ENCODE measurements around the gene HGFAC. TPM values are rescaled to one million over a fixed set of nuclear protein-coding genes. Genes with fewer than 3 reads are reported as not detected.

HGFAC gene
- polyA plus RNA-seq, 3 donors from 2014 or later = not detected

DNA sequence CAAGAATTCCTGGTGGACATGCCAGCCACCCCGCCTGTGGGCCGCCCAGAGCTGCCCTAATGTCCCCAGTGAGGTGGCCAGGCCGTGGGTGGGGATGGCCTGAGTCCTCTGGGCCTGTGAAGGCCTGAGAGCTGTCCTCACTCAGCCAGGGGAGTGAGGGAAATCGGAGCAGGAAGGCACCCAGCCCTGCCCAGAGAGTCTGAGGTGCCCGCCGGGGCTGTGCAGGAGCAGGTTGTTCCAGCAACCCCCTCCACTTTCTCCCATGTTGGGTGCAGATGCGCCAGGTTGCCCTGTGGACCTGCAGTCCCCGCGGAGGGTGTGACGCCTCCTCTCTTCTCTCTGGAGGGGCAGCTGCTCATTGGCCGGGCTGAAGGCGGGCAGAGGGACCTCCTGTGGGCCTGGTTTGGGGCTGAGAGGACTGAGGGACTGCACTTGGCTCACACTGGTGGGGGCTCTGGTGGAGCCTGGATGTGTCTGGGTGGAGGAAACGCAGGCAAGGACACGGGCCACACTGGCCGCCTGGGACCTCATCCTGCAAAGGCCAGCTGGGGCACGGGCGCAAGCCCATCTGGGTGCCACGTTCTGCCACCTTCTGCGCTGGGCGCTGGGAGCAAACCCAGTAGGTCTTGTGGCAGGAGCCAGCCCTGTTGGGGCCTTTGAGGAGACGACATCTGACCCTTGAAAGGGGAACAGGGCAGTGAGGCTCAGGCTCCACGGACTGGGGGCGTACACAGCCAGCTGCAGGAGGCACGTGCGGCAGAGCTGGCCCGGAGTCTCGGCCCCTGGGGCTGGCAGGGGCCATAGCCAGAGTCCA lies 35.4 kb downstream of the HGFAC start:
- DNase-seq = no peak
- H3K4me1 Mint-ChIP-seq = peaks cover 0 to 7% of the 10 kb centered on the region in 2 donors
- H3K36me3 Mint-ChIP-seq = no peaks in the 10 kb centered on the region
- H3K9me3 Mint-ChIP-seq = no peaks in the 10 kb centered on the region
- no peak overlapping the region for H3K4me3 Mint-ChIP-seq
- H3K27ac Mint-ChIP-seq = no peak overlapping the region
- H3K27me3 Mint-ChIP-seq (ENCODE audit: low read depth in 3 of 3) = peaks cover 3 to 9% (median 4%) of the 10 kb centered on the region in 3 donors

DNA sequence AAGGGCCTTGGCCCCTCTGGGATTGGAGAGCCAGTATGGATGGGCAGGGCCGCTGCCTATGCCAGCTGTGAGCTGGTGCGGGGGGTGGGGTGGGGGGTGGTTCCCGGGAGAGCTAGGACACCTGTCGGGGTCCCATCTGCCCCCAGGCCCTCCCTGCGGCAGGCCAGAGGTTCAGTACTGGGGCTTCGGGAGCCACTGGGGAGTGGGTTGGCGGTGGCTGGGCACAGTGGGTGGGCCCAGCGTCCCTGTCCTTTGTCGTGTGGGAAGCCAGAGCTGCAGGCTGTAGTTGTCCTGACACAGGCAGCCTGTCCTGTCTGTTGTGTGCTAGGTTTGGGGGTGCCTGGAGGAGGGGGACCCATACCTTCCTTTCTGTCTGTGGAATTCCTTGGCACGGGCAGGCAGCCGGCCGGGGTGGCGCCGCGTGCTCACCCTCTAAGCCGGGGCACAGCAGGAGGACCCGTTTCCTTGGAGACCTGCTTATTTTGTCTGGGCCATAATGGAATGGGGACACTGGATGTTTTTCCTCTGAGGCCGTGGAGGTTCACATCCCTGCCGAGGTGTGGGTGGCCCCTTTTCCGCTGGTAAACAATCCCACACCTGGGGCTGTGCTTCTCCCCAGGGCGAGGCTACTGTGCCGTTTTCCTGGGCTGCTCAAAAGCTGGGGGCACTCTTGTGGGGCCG lies 36.1 kb downstream of the HGFAC start:
- peaks cover 0 to 7% of the 10 kb centered on the region in 2 donors for H3K4me1 Mint-ChIP-seq
- no peak for DNase-seq
- no peak overlapping the region for H3K27ac Mint-ChIP-seq
- H3K36me3 Mint-ChIP-seq = no peaks in the 10 kb centered on the region
- no peak overlapping the region for H3K4me3 Mint-ChIP-seq
- peaks cover 3 to 9% (median 4%) of the 10 kb centered on the region in 3 donors for H3K27me3 Mint-ChIP-seq (ENCODE audit: low read depth in 3 of 3)
- no peaks in the 10 kb centered on the region for H3K9me3 Mint-ChIP-seq

DNA sequence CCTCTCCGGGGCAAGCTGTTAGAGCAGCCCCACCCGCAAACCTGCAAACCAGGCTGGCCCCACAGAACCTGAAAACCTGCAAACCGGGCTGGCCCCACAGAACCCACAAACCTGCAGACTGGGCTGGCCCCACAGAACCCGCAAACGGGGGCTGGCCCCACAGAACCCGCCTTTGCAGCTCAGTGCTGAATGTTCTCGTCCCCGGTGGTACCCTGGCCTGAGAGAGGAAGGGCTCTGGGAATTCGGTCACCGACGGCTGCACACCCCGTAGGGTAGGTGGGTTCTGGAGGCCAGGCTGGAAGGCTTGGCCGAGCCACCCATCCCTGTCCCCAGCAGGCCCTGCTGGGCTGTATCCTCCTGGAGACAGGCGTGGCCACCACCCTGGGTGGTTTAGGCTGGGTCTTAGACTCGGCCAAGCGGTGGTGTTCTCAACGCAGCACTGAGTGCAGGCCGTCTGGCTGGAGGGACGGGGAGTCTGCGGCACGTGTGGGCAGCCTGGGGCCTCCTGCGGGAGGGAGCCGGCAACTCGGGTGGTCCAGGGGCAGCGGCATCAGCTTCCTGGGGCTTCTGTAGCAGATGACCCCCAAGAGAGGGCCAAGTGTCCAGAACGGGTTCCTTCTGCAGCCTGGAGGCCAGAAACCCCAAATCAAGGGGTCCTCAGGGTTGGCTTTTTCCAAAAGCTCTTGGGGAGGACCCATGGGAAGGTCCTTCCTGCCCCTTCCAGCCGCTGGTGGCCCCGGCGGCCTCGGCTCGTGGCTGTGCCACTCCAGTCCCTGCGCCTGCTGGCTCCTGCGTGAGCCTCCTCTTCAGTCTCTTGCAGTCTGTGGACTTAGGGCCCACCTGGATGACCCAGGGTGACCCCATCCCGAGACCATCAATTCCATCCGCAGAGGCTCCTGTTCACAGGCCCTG lies 36.9 kb downstream of the HGFAC start:
- H3K4me1 Mint-ChIP-seq = peaks cover 0 to 9% of the 10 kb centered on the region in 2 donors
- no peaks in the 10 kb centered on the region for H3K9me3 Mint-ChIP-seq
- no peak for DNase-seq
- no peak overlapping the region for H3K27ac Mint-ChIP-seq
- H3K4me3 Mint-ChIP-seq = no peak overlapping the region
- H3K36me3 Mint-ChIP-seq = no peaks in the 10 kb centered on the region
- peaks cover 3 to 9% (median 4%) of the 10 kb centered on the region in 3 donors for H3K27me3 Mint-ChIP-seq (ENCODE audit: low read depth in 3 of 3)

DNA sequence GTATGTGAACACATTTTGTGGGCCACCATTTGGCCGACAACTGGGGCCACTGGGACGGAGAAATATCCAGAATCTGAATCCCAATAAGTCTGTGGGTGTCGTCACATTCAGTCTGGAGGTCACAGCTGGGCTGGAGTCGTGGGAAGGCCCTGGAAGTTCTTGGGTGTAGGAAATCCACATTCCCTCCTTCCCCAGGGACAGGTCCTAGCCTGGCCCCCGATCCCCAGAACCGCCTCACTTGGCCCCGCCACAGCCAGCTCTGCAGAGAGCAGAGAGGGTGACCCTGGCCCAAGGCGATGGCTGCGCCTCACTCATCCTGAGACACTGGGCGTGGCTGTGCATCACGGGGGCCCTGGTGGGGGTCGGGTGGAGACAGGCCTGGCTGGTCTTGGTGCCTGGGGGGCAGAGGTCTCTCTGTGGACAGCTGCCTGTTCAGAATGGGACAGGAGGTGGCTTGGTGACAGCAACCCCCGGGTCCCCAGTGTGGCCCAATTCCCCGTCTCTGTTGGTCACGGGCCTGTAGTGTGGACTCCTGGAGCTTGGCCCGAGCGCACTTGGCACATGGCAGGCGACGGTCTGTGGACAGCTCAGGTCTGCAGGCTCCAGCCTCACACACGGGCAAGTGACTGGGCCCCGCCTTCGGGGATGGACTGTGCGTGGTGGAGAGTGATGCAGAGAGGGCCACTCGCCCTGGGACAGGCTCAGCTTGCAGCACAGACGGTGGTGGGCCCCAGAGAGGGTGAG lies 37.8 kb downstream of the HGFAC start:
- Mint-ChIP-seq H3K4me1 (peaks cover 0 to 13% of the 10 kb centered on the region in 2 donors), H3K4me3 (no peak overlapping the region), H3K36me3 (no peaks in the 10 kb centered on the region), H3K9me3 (no peaks in the 10 kb centered on the region), H3K27ac (no peak overlapping the region), H3K27me3 (ENCODE audit: low read depth in 3 of 3) (peaks cover 3 to 9% (median 4%) of the 10 kb centered on the region in 3 donors)
- no peak for DNase-seq

DNA sequence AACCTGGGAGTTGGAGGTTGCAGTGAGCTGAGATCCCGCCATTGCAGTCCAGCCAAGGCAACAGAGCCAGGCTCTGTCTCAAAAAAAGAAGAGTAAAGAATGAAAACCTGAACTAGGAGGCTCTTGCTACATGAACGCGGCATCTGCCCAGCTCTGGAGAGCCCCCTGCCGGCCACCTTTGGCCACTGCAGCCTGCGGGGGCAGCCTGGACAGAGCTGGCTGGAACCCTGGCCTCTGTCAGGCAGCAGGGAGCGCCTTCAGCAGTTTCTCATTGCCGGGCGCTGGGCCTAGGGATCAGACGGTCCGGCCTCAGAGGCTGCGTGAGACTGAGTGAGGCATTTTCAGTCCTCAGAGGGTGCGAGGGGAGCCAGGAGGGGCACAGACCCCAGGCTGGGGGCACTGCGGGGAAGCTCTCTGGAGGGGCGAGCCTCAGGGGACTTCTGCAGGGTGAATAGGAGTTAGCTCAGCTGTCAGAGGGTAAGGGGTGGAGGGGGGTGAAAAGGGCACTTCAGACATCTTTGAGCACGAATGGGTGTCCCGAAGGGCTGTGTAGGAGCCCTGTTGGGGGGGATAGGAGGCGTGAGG lies 38.9 kb downstream of the HGFAC start:
- Mint-ChIP-seq H3K36me3 (no peaks in the 10 kb centered on the region), H3K27me3 (ENCODE audit: low read depth in 3 of 3) (peaks cover 4 to 6% (median 5%) of the 10 kb centered on the region in 3 donors)
- peak; percentile 70 to 73 (median 72) for DNase-seq

DNA sequence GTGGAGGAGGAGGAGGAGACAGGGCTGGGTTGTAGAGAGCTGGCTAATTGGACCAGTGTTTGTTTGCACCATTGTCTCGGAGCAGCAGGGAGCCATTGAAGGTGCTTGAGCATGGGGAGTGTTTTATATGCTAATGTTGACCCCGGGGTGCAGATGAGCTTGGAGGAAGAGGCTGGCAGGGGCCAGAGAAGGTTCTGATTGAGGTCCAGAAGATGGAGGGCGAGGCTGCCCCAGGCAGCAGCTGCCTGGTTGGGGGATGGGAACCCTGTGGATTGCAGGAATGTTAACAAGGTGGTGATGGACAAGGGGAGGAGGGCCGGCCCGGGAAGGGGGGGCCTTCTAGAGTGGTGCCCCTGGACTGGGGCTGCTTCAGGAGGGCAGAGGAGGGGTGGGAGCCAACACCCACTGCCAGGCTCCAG lies 39.4 kb downstream of the HGFAC start:
- H3K36me3 Mint-ChIP-seq = no peaks in the 10 kb centered on the region
- no peak for DNase-seq

More for the DNA sequence above, 38.9 kb downstream of the HGFAC start:
- Mint-ChIP-seq H3K9me3 (no peaks in the 10 kb centered on the region), H3K27ac (no peak overlapping the region), H3K4me1 (peaks cover 0 to 18% of the 10 kb centered on the region in 2 donors), H3K4me3 (no peak overlapping the region)

DNA sequence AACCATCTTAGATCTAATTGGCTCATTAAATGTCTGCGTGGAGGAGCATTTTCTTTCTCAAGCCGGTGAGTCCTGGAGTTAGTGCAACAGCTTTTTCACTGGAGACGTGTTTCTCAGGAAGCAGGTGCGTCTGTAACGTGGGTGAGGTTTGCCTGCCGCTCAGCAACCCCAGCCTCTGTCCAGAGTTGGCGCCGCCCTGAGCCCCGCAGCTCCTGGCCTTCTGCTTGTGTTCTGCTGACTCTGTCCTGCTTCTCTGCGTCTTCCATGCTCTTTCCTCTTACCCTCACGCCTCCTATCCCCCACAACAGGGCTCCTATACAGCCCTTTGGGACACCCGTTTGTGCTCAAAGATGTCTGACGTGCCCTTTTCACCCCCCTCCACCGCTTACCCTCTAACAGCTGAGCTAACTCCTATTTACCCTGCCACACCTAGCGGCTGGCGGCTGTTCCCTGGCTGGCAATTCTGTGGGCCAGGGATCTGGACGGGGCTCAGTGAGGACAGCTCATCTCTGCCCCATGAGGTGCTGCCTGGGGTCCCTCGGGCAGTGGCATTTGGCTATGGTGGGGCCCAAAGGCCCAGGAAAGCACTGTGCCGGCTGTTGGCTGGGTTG lies 40.1 kb downstream of the HGFAC start:
- H3K9me3 Mint-ChIP-seq = no peaks in the 10 kb centered on the region
- H3K4me3 Mint-ChIP-seq = no peak overlapping the region
- H3K27ac Mint-ChIP-seq = no peak overlapping the region
- DNase-seq = no peak
- H3K27me3 Mint-ChIP-seq (ENCODE audit: low read depth in 3 of 3) = peaks cover under 1 to 5% (median 4%) of the 10 kb centered on the region in 3 donors
- peaks cover 6 to 25% of the 10 kb centered on the region in 2 donors for H3K4me1 Mint-ChIP-seq
- no peaks in the 10 kb centered on the region for H3K36me3 Mint-ChIP-seq

More for the DNA sequence above, 39.4 kb downstream of the HGFAC start:
- peaks cover 4 to 6% (median 5%) of the 10 kb centered on the region in 3 donors for H3K27me3 Mint-ChIP-seq (ENCODE audit: low read depth in 3 of 3)
- H3K27ac Mint-ChIP-seq = no peak overlapping the region
- H3K4me1 Mint-ChIP-seq = peaks cover 0 to 20% of the 10 kb centered on the region in 2 donors
- no peak overlapping the region for H3K4me3 Mint-ChIP-seq
- H3K9me3 Mint-ChIP-seq = no peaks in the 10 kb centered on the region

DNA sequence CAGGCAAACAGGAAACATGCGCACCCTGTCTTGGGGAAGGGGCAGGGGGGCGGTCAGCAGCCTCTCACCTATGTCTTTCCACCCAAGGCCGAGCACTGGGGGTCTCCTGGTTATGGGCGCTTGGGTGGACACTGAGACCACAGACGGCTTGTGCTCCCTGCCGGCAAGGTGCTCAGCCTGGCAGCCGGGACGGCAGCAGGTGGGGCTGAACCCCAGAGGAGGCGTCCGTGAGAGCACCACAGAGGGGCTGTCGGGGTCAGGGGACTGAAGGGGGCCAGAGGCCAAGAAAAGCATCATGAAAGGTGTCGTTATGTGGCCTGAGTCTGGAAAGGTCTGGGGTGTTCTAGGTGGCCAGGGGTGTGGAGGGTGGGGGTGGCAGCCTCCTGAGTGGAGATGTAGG lies 40.9 kb downstream of the HGFAC start:
- H3K27me3 Mint-ChIP-seq (ENCODE audit: low read depth in 3 of 3) = peaks cover 0 to 3% (median 3%) of the 10 kb centered on the region in 3 donors
- H3K4me3 Mint-ChIP-seq = no peak overlapping the region
- H3K27ac Mint-ChIP-seq = no peak overlapping the region
- no peaks in the 10 kb centered on the region for H3K9me3 Mint-ChIP-seq
- no peak for DNase-seq
- no peaks in the 10 kb centered on the region for H3K36me3 Mint-ChIP-seq
- H3K4me1 Mint-ChIP-seq = peaks cover 6 to 31% of the 10 kb centered on the region in 2 donors

DNA sequence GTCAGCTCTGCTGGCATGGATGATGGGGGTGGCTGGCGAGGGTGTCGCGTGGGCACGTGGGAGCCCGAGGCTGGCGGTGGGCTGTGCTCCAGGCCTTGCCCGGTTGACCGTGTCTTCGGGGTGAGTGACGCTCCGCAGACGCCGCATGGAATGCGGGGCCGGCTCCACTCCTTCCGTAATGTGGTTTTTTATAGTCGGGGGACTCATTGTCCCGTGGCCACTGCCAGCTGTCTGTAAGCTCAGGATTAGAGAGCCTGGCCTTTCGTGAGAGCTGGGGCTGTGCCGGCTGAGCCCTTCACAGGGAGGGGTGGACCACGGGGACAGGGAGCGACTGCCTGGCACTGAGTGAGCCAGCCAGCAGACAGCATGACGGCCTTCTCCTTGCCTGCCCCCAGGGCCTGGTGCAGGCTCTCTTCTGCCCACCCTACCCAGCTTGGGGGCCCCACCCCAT lies 41.7 kb downstream of the HGFAC start:
- Mint-ChIP-seq H3K36me3 (no peaks in the 10 kb centered on the region), H3K4me1 (peaks cover 10 to 36% of the 10 kb centered on the region in 2 donors), H3K27ac (no peak overlapping the region), H3K4me3 (peak overlapping the region in 1 of 5 donors; percentile 33), H3K27me3 (ENCODE audit: low read depth in 3 of 3) (peaks cover 0 to 3% (median 3%) of the 10 kb centered on the region in 3 donors), H3K9me3 (no peaks in the 10 kb centered on the region)
- no peak for DNase-seq

DNA sequence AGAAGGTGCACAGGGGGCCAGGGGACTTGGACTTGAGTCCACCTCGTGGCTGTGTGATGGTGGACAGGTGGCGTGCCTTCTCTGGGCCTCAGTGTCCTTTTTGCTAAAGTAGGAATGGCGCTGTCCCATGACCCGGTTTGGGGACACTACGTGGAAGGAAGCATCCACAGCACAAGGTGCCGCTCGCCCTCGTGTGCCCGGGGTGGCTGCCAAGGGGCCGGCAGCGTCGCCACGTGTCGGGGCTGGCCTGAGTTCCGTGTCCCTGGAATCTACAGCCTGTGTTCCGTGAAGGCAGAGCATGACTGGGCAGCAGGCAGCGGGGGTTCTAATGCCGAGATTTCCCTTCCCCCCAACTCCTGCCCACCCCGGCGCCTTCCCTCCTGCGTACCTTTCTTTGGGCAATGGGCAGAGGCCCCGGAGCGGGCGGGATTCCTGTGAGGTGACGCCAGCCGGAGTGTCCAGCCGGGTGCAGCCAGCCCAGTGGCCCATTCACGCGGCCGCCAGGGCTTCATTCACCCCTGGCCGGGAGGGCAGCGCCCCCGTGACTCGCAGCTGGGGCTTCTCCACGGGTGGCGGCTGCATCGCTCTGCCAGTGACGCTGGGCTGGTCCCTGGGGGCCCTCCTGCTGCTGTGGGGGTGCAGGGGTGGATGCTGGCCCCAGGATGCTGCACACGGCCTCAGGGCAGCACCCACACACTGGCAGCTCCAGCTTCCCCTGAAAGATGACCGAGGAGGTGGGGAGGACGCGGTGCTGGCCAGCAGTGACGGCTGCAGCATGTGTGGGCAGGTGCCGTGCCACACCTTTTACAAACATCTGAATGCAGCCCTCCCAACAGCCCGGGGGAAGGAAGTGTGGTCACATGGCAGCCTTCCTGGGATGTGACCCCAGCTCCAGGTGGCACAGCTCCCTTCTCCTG lies 42.5 kb downstream of the HGFAC start:
- no peak overlapping the region for H3K27ac Mint-ChIP-seq
- no peaks in the 10 kb centered on the region for H3K36me3 Mint-ChIP-seq
- no peak for DNase-seq
- H3K4me3 Mint-ChIP-seq = peak overlapping the region; percentile 45 to 91 (median 55)
- peaks cover 0 to 3% (median 3%) of the 10 kb centered on the region in 3 donors for H3K27me3 Mint-ChIP-seq (ENCODE audit: low read depth in 3 of 3)
- no peaks in the 10 kb centered on the region for H3K9me3 Mint-ChIP-seq
- peaks cover 16 to 43% of the 10 kb centered on the region in 2 donors for H3K4me1 Mint-ChIP-seq

DNA sequence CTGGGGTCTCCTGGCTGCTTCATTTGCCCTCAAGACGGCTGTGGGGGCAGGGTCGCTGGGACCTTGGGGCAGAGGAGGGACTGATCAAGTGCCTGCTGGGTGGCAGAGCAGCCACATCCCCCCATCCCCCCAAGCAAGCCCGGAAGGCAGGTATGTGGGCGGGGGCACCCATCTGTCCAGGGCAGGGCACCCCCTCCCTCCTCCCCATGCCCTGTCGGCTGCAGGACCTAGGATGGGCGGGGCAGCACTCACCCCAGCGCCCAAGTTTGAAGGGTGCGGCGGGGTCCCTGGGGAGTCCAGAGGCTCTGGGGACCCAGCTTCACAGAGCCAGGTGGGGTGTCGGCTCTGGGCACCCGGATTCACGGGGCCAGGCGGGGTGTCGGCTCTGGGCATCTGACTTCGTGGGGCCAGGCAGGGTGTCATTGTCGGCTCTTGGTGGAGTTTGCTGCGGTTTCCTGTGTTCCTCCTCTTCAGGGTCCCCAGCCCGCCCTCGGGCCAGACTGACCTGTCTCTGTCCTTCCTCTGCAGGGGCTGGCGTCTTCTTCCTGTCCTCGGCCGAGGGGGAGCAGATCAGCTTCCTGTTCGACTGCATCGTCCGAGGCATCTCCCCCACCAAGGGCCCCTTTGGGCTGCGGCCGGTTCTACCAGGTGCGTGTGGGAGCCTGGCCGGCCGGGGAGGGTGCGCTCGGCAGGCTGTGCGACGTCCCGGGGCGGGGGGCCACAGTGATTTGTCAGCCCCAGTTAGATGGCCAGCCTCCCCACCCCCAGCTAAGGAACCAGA lies 43.4 kb downstream of the HGFAC start:
- Mint-ChIP-seq H3K9me3 (no peaks in the 10 kb centered on the region), H3K36me3 (no peaks in the 10 kb centered on the region), H3K4me1 (peaks cover 16 to 44% of the 10 kb centered on the region in 2 donors), H3K27ac (peak overlapping the region in 5 of 6 donors; percentile 62 to 84 (median 67)), H3K27me3 (ENCODE audit: low read depth in 3 of 3) (peaks cover 0 to 3% (median 3%) of the 10 kb centered on the region in 3 donors), H3K4me3 (peak overlapping the region; percentile 82 to 91 (median 89))
- peak; percentile 51 to 60 (median 59) for DNase-seq
